Neural cell (in vitro differentiated cells): ENCODE measurements around the gene RIPOR2. TPM values are rescaled to one million over a fixed set of nuclear protein-coding genes. Genes with fewer than 3 reads are reported as not detected.

Experiments used
- H2AFZ ChIP-seq: fragments of 200-600, 300-800 bp; sonication (generic), shearing (Covaris generic); 2 replicates; pipeline ENCODE4 v1.6.0; 2014; ENCODE audit warnings: low read depth, mild to moderate bottlenecking, antibody characterized with exemption, low read length, moderate library complexity
- H3F3A ChIP-seq: fragments of 200-600 bp; shearing (Covaris generic); 2 replicates; pipeline ENCODE4 v1.6.1; 2016; ENCODE audit warnings: mild to moderate bottlenecking, moderate library complexity, mixed read lengths, antibody characterized with exemption, low read length; ENCODE audit not compliant: insufficient read depth, poor library complexity, severe bottlenecking
- H3K27ac ChIP-seq: fragments of 200-600, 300-800 bp; sonication (generic), shearing (Covaris generic); 2 replicates; pipeline ENCODE4 v1.5.1; 2014; ENCODE audit warnings: mild to moderate bottlenecking, low read length, moderate library complexity
- H3K27me3 ChIP-seq: fragments of 300-800, 200-600 bp; sonication (generic), shearing (Covaris generic); 2 replicates; pipeline ENCODE4 v1.6.0; 2014; ENCODE audit warnings: mild to moderate bottlenecking, low read depth, low read length, moderate library complexity; ENCODE audit not compliant: insufficient read depth
- H3K36me3 ChIP-seq: fragments of 300-800, 200-600 bp; sonication (generic), shearing (Covaris generic); 2 replicates; pipeline ENCODE4 v1.5.1; 2014; ENCODE audit warnings: mild to moderate bottlenecking, antibody characterized with exemption, low read length, moderate library complexity; ENCODE audit not compliant: insufficient read depth
- H3K4me2 ChIP-seq: fragments of 300-800, 200-600 bp; sonication (generic), shearing (Covaris generic); 2 replicates; pipeline ENCODE4 v1.6.0; 2014; ENCODE audit warnings: mild to moderate bottlenecking, low read length
- H3K4me3 ChIP-seq: fragments of 300-800, 200-600 bp; sonication (generic), shearing (Covaris generic); 2 replicates; pipeline ENCODE4 v1.5.1; 2014; ENCODE audit warnings: mild to moderate bottlenecking, low read length, moderate library complexity
- H3K79me2 ChIP-seq: fragments of 200-600 bp; shearing (Covaris generic); replicated peaks from 2 replicates; pipeline ENCODE4 v1.6.0; 2014; ENCODE audit warnings: mild to moderate bottlenecking, low read length, moderate library complexity; ENCODE audit not compliant: insufficient read depth
- H3K9ac ChIP-seq: fragments of 300-800, 200-600 bp; sonication (generic), shearing (Covaris generic); 2 replicates; pipeline ENCODE4 v1.6.1; 2016; ENCODE audit warnings: mild to moderate bottlenecking, low read length, mixed read lengths
- H3K9me2 ChIP-seq: fragments of 200-600 bp; shearing (Covaris generic); 2 replicates; pipeline ENCODE4 v1.6.1; 2016; ENCODE audit warnings: mild to moderate bottlenecking, low read length, mixed read lengths; ENCODE audit not compliant: insufficient read depth
- H3K9me3 ChIP-seq: fragments of 200-600, 300-800 bp; sonication (generic), shearing (Covaris generic); 2 replicates; pipeline ENCODE4 v1.6.1; 2016; ENCODE audit warnings: mild to moderate bottlenecking, mixed run types, low read length, moderate library complexity, mixed read lengths
- H4K20me1 ChIP-seq: fragments of 200-600 bp; shearing (Covaris generic); 2 replicates; pipeline ENCODE4 v1.6.1; 2016; ENCODE audit warnings: mild to moderate bottlenecking, mixed run types; ENCODE audit not compliant: insufficient read depth
- CTCF ChIP-seq: fragments of 450-650 bp; IDR thresholded peaks from 2 replicates; pipeline ENCODE4 v1.5.1; 2014; ENCODE audit warnings: antibody characterized with exemption, mild to moderate bottlenecking, moderate library complexity; ENCODE audit not compliant: poor library complexity, severe bottlenecking
- EP300 ChIP-seq: fragments of 450-650 bp; conservative IDR thresholded peaks from 2 replicates; pipeline ENCODE4 v1.6.1; 2014; ENCODE audit warnings: antibody characterized with exemption, mild to moderate bottlenecking, moderate library complexity; ENCODE audit not compliant: poor library complexity, severe bottlenecking
- EZH2 ChIP-seq: fragments of 200-600, 300-800 bp; shearing (Covaris generic), sonication (generic); IDR thresholded peaks from 2 replicates; pipeline ENCODE4 v1.6.1; 2014; ENCODE audit warnings: antibody characterized with exemption, low read length, borderline replicate concordance, mild to moderate bottlenecking; ENCODE audit not compliant: insufficient read depth, poor library complexity, severe bottlenecking
- MXI1 ChIP-seq: fragments of 450-650 bp; conservative IDR thresholded peaks from 2 replicates; pipeline ENCODE4 v1.6.1; 2014; ENCODE audit warnings: antibody characterized with exemption, mild to moderate bottlenecking; ENCODE audit not compliant: poor library complexity, severe bottlenecking
- POLR2AphosphoS5 ChIP-seq: IDR thresholded peaks from 2 replicates; pipeline ENCODE4 v1.6.1; 2012
- RAD21 ChIP-seq: fragments of 450-650 bp; conservative IDR thresholded peaks from 2 replicates; pipeline ENCODE4 v1.6.1; 2014; ENCODE audit warnings: antibody characterized with exemption, mild to moderate bottlenecking, moderate library complexity
- REST ChIP-seq: IDR thresholded peaks from 2 replicates; pipeline ENCODE4 v1.6.1; 2012; ENCODE audit warnings: borderline replicate concordance
- SMC3 ChIP-seq: fragments of 450-650 bp; conservative IDR thresholded peaks from 2 replicates; pipeline ENCODE4 v1.6.1; 2014; ENCODE audit warnings: antibody characterized with exemption, mild to moderate bottlenecking, moderate library complexity; ENCODE audit not compliant: poor library complexity
- TAF1 ChIP-seq: IDR thresholded peaks from 2 replicates; pipeline ENCODE4 v1.6.1; 2012; ENCODE audit warnings: low read depth
- polyA plus RNA-seq: library from polyadenylated mRNA; depleted of rRNA; stranded (reverse); fragments of >200 nt; gene quantifications from 2 replicates; pipeline ENCODE4 v1.2.3, GENCODE V29; 2014

Gene RIPOR2
- polyA plus RNA-seq, 1 donor from 2014 or later, result 83.8 TPM

- no peaks in the 10 kb centered on the region for H3K9me2 ChIP-seq
- no peak overlapping the region for H3K4me3 ChIP-seq
- no peak overlapping the region for H3K27ac ChIP-seq
- H4K20me1 ChIP-seq, result no peaks in the 10 kb centered on the region
- no peak for TF ChIP-seq REST
- no peaks in the 10 kb centered on the region for H3F3A ChIP-seq
- H3K9me3 ChIP-seq, result no peaks in the 10 kb centered on the region
- H3K9ac ChIP-seq, result no peak overlapping the region
- H2AFZ ChIP-seq, result no peak overlapping the region
- H3K4me2 ChIP-seq, result no peak overlapping the region
- H3K79me2 ChIP-seq, result peaks cover 44% of the 10 kb centered on the region
- no peaks in the 10 kb centered on the region for H3K27me3 ChIP-seq
- no peaks in the 10 kb centered on the region for H3K36me3 ChIP-seq
These were observed 157.6 kb downstream of the RIPOR2 start for GRCh38 chr6:24778121-24778520.

GRCh38 chr6:24777227-24777626 lies 158.5 kb downstream of the RIPOR2 start:
- Histone ChIP-seq H3K9ac (no peak overlapping the region), H3K4me2 (no peak overlapping the region), H3K9me2 (no peaks in the 10 kb centered on the region), H3K27ac (no peak overlapping the region), H3K79me2 (peaks cover 44% of the 10 kb centered on the region), H3K27me3 (no peaks in the 10 kb centered on the region), H4K20me1 (no peaks in the 10 kb centered on the region), H3K9me3 (no peaks in the 10 kb centered on the region), H3K36me3 (no peaks in the 10 kb centered on the region), H3F3A (no peaks in the 10 kb centered on the region), H2AFZ (no peak overlapping the region), H3K4me3 (no peak overlapping the region)
- TF ChIP-seq POLR2AphosphoS5, result no peak
- no peak for TF ChIP-seq RAD21
- no peak for TF ChIP-seq SMC3
- TF ChIP-seq REST, result no peak
- TF ChIP-seq CTCF, result no peak
- TF ChIP-seq TAF1, result no peak
- no peak for TF ChIP-seq EP300
- no peak for TF ChIP-seq EZH2
- TF ChIP-seq MXI1, result no peak
